Fibroblast of villous mesenchyme (primary cell): Measurements from ENCODE around the gene ZNF549. TPM values are rescaled to one million over a fixed set of nuclear protein-coding genes. Genes with fewer than 3 reads are reported as not detected.

Experiments
- DNase-seq: peaks from one replicate; pipeline ENCODE4 v3.0.0-alpha.2; 2010; ENCODE audit warnings: low read depth
- H3K4me3 ChIP-seq: 2 replicates; pipeline ENCODE4 v1.5.1; 2011; ENCODE audit warnings: low read depth, mild to moderate bottlenecking, low read length
- total RNA-seq: library from RNA; depleted of rRNA; stranded (reverse); fragments of >200 nt; gene quantifications from 2 replicates; pipeline ENCODE4 v1.2.3, GENCODE V29; 2012
- TF ChIP-seq, protein P1 (sequence below): IDR thresholded peaks from 2 replicates; pipeline ENCODE4 v1.5.1; 2012; ENCODE audit warnings: low read depth, mild to moderate bottlenecking, low read length; ENCODE audit not compliant: insufficient read depth

The ZNF549 gene
- total RNA-seq, 1 donor, result 6.5 TPM

DNA sequence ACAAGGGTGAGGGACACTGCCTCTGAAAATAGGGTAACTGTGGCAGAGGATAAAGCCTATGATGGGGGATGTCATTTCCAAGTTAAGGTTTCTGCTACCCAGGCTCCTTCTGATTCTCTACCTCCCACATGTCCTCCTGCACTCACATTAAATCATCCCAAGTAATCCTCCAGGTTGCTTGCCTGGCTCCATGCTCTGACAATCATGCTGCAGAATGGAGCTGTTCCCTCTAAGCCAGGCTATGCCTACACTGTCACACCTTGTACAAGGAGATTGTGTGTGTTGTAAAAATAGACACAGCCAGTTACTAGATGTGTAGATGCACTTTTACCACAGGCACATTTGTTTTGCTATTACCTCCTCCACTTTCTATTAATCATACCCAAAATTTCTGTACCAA is 43.6 kb downstream of the ZNF549 start:
- TF ChIP-seq, protein P1, sequence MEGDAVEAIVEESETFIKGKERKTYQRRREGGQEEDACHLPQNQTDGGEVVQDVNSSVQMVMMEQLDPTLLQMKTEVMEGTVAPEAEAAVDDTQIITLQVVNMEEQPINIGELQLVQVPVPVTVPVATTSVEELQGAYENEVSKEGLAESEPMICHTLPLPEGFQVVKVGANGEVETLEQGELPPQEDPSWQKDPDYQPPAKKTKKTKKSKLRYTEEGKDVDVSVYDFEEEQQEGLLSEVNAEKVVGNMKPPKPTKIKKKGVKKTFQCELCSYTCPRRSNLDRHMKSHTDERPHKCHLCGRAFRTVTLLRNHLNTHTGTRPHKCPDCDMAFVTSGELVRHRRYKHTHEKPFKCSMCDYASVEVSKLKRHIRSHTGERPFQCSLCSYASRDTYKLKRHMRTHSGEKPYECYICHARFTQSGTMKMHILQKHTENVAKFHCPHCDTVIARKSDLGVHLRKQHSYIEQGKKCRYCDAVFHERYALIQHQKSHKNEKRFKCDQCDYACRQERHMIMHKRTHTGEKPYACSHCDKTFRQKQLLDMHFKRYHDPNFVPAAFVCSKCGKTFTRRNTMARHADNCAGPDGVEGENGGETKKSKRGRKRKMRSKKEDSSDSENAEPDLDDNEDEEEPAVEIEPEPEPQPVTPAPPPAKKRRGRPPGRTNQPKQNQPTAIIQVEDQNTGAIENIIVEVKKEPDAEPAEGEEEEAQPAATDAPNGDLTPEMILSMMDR, result no peak
- no peak for DNase-seq
- H3K4me3 ChIP-seq, result no peak overlapping the region

GRCh38 chr19:57572415-57572947 is 45.3 kb downstream of the ZNF549 start:
- TF ChIP-seq, protein P1, result no peak
- no peak overlapping the region for H3K4me3 ChIP-seq
- no peak for DNase-seq

GRCh38 chr19:57576661-57577060 is 49.5 kb downstream of the ZNF549 start:
- TF ChIP-seq, protein P1, result no peak

GRCh38 chr19:57578487-57579205 is 51.5 kb downstream of the ZNF549 start, which contains the start of gene ZNF416:
TSS of gene ZNF416 (minus strand) at chr19:57578911. CDS start at chr19:57578704, 207 bp downstream.
- H3K4me3 ChIP-seq, result peak within 1 kb of the TSS; percentile 90
- DNase-seq, result peak; percentile 99
- TF ChIP-seq, protein P1, result peak; percentile 16

More at GRCh38 chr19:57576661-57577060, 49.5 kb downstream of the ZNF549 start:
- no peak for DNase-seq
- H3K4me3 ChIP-seq, result no peak overlapping the region

DNA sequence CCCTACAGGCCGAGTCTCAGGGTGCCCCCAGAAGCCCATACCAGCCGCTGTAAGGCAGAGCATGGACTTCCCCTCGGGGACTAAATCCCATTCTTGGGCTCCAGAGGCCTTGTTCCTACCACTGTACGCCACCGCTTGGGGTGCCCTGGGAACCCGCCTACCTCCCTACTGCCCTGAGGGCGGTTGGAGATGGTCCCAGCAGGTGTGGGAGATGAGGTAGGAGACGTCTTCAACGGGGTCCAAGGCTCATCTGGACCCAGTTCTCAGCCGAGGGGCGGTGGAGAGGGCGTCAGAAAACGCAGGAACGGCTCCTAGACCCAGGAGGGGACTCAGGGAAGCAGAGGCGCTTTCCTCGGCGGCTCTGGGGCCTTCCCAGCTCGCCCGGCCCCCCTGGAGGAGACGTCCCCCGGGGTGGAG is 56.0 kb downstream of the ZNF549 start:
- no peak for DNase-seq
- peak overlapping the region; percentile 71 for H3K4me3 ChIP-seq
- TF ChIP-seq, protein P1, result no peak

GRCh38 chr19:57583521-57584416 is 56.6 kb downstream of the ZNF549 start, which contains the start of gene ZIK1:
TSS of gene ZIK1 (plus strand) at chr19:57584145. CDS start at chr19:57584357, 212 bp downstream.
- TF ChIP-seq, protein P1, result no peak
- peak within 1 kb of the TSS; percentile 71 for H3K4me3 ChIP-seq
- peak; percentile 91 for DNase-seq
